K562 (cell line): ENCODE results near the gene RAD17.

ENCODE experiments used
- CTCF ChIP-seq, 3 experiments: IDR thresholded peaks in 2 of 3; conservative IDR thresholded peaks in 1 of 3; 2 replicates each; pipeline ENCODE4 v1.5.1; 2011 to 2012; ENCODE audit warnings: low read length in 3 of 3, mild to moderate bottlenecking in 3 of 3, control low read depth in 2 of 3, improper control_type of control experiment in 1 of 3, inconsistent platforms in 1 of 3, low read depth in 1 of 3, mixed read lengths in 1 of 3, moderate library complexity in 1 of 3; ENCODE audit not compliant: insufficient read depth in 2 of 3
- HDAC6 ChIP-seq: IDR thresholded peaks from 2 replicates; pipeline ENCODE4 v1.6.1; 2012; ENCODE audit warnings: low read depth, mild to moderate bottlenecking, control low read depth, inconsistent platforms, low read length, moderate library complexity
- POLR2AphosphoS2 ChIP-seq: IDR thresholded peaks from 2 replicates; pipeline ENCODE4 v1.6.1; 2012; ENCODE audit warnings: low read length, improper control_type of control experiment
- POLR2AphosphoS5 ChIP-seq: IDR thresholded peaks from 2 replicates; pipeline ENCODE4 v1.6.1; 2011; ENCODE audit warnings: mild to moderate bottlenecking, low read depth, low read length, moderate library complexity; ENCODE audit not compliant: control insufficient read depth, insufficient read depth
- RAD21 ChIP-seq, 2 experiments: fragments of 250-450 bp in 1 of 2; fragments of 450-650 bp in 1 of 2; sonication (Bioruptor Pico) in 1 of 2; formaldehyde crosslinking in 1 of 2; IDR thresholded peaks in 1 of 2; conservative IDR thresholded peaks in 1 of 2; 2 replicates each; pipeline versions ENCODE4 v1.4.0 to v1.8.0; 2020 to 2022; ENCODE audit warnings: mild to moderate bottlenecking in 2 of 2, moderate library complexity in 1 of 2
- SMAD3 ChIP-seq: fragments of 450-650 bp; formaldehyde crosslinking; conservative IDR thresholded peaks from 2 replicates; pipeline ENCODE4 v1.4.0; 2020; ENCODE audit warnings: mild to moderate bottlenecking
- SMARCA4 ChIP-seq: fragments of 450-650 bp; IDR thresholded peaks from 2 replicates; pipeline ENCODE4 v1.6.1; 2016
- ZC3H4 ChIP-seq: sonication (generic); formaldehyde crosslinking; IDR thresholded peaks from 2 replicates; pipeline ENCODE4 v1.9.0; 2021; ENCODE audit warnings: missing genetic modification reagents, borderline replicate concordance
- ZNF512 ChIP-seq: IDR thresholded peaks from 2 replicates; pipeline ENCODE4 v1.6.1; 2016; ENCODE audit warnings: missing genetic modification characterization, missing compliant biosample characterization
- TF ChIP-seq, protein P1 (sequence below): sonication (generic); formaldehyde crosslinking; IDR thresholded peaks from 2 replicates; pipeline ENCODE4 v1.5.0; 2020; ENCODE audit warnings: missing genetic modification reagents

DNA sequence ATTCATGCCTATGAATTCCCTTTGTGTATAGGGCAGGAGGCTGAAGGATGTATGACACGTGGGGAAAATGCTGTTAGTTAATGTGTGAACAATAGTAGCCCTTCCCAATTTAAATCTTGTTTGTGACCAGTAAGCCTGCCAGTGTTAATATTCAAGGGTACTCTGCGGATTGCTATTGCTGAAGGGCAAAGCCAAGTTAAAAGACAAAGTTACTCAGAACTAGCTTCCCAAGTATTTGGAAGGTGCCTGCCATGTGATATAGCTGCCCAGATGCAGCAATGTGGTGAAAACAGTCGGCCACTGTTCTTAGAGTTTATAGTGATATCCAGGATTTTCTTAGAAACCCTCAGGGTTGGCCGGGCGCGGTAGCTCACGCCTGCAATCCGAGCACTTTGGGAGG, 79.9 kb downstream of the RAD17 start:
- no peak for TF ChIP-seq ZC3H4 (CRISPR knock-in tag)
- no peak for TF ChIP-seq POLR2AphosphoS2
- TF ChIP-seq, protein P1, sequence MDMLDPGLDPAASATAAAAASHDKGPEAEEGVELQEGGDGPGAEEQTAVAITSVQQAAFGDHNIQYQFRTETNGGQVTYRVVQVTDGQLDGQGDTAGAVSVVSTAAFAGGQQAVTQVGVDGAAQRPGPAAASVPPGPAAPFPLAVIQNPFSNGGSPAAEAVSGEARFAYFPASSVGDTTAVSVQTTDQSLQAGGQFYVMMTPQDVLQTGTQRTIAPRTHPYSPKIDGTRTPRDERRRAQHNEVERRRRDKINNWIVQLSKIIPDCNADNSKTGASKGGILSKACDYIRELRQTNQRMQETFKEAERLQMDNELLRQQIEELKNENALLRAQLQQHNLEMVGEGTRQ (CRISPR knock-in tag), result no peak
- TF ChIP-seq SMARCA4, result no peak
- no peak for TF ChIP-seq POLR2AphosphoS5
- no peak for TF ChIP-seq HDAC6
- no peak for TF ChIP-seq RAD21 (CRISPR knock-in tag; conservative IDR thresholded peaks at IDR 0.05 in 1 of 2, IDR thresholded peaks at IDR 0.05 in 1 of 2)
- TF ChIP-seq CTCF (IDR thresholded peaks at IDR 0.05 in 2 of 3, conservative IDR thresholded peaks at IDR 0.05 in 1 of 3; ENCODE audit: insufficient read depth in 2 of 3, low read depth in 1 of 3, low read length in 3 of 3), result no peak
- TF ChIP-seq ZNF512, result no peak
- no peak for TF ChIP-seq SMAD3 (CRISPR knock-in tag)
